HT-29 (cell line): ENCODE results near the gene GRM8. TPM values are rescaled to one million over a fixed set of nuclear protein-coding genes. Genes with fewer than 3 reads are reported as not detected.

Experiments
- DNase-seq: peaks from one replicate; pipeline ENCODE4 v3.0.0-alpha.2; 2015; ENCODE audit warnings: low spot score
- total RNA-seq: library from RNA; depleted of rRNA; stranded (reverse); fragments of >200 nt; shearing (Covaris generic); gene quantifications from 2 replicates; pipeline ENCODE4 v1.2.3, GENCODE V29; 2014; rRNA removed

GRM8 gene
- total RNA-seq = not detected in 2 replicates

GRCh38 chr7:127252778-127253280, at the start of gene GRM8:
GRM8 (minus strand) TSS chr7:127252941.
- DNase-seq = no peak

GRCh38 chr7:127290801-127291361, 38.1 kb upstream of the GRM8 start:
- no peak for DNase-seq

- no peak for DNase-seq
Observed at GRCh38 chr7:127290116-127290655, 37.4 kb upstream of the GRM8 start.

DNA sequence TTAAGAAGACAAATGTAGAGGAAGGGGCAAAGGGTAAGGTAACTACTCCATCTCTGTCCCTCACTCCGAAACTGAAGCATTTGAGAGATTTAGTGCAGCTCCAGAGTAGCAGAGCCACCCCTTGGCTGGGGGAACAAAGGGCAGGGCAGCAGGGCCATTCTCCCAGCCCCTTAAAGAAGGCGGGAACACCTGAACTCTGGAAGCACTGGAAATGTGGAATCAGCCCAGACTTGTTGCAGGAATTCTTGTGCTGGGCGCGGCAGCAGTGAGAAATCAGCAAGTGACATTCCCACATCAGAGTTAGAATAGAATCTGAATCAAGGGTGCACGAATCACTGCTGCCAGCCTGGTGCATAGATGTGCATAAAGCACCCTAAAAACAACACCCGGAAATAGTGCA, 34.4 kb upstream of the GRM8 start:
- DNase-seq = no peak

GRCh38 chr7:127270093-127270492, 17.4 kb upstream of the GRM8 start:
- DNase-seq = no peak

GRCh38 chr7:127266047-127266446, 13.3 kb upstream of the GRM8 start:
- no peak for DNase-seq

DNA sequence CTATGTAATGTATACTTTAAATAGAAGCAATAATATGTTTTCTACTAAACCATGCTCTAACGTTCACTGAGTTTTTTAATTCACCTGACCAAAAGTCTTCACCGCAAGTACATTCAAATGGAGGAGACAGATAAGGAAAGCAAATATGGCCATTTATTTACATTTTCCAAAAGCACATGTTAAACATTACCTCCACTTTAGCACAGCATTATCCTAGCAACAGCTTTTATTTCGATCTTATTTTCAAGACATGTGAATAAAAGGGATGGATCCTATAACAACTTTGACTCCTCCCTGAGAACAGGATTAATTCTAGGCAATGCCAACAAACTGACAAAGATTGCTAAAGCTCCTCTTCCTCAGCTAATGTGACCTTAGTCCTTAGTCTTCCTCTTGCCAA, 11.5 kb upstream of the GRM8 start:
- no peak for DNase-seq

GRCh38 chr7:127258111-127258510, 5.4 kb upstream of the GRM8 start:
- DNase-seq = no peak

- DNase-seq = no peak
Observed at GRCh38 chr7:127257086-127257485, 4.3 kb upstream of the GRM8 start.

DNA sequence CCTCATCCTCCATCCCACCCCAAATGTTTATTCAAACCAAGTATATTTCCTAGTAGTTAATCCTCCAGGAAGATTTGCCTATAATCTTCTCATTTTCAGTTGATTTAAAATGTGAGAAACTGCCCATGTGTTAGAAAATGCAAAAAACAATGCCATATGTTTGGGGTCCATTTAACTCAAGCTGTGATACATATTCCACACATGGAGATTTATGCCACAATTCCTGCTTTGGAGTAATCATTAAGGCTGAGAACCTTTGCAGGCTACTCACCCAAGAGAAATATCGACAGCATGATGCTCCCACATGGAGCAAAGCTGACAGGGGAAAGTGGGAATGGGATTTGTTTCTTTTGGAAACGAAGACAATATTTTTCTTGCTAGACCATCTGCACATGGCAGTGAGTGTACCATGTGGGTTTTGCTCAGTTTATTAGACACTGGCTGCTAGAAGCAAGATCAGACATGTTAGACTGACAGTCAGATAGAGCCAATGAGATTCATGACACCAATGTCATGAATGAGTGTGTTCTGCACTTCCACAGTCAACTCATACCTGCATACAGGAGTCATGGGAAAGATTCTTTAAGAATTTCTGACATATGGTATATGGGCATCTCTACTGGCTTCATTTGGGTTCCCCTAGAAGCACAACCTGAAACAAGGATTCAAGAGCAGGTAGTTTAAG, 3.4 kb upstream of the GRM8 start:
- no peak for DNase-seq

- no peak for DNase-seq
Observed at GRCh38 chr7:127254163-127254684, 1.5 kb upstream of the GRM8 start.

GRCh38 chr7:127253281-127254162, 781 bp upstream of the GRM8 start:
- DNase-seq = peak; percentile 52

DNA sequence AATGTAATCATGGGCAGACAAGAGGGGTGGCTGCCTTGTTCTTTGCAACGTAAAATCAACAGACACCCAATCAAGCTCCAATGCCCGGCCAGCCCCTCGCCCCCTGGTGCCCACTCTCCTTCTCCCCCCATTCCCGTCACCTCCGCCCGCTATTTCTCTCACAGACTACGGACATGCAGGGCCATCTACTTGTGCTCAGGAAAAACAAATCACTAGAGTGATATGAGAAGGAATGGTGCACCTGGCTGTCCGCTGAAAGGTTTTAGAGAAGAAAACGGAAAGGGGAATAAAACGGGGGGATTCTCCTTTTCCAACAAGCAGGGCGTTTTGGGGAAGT, 396 bp downstream of the GRM8 start:
- DNase-seq = no peak

DNA sequence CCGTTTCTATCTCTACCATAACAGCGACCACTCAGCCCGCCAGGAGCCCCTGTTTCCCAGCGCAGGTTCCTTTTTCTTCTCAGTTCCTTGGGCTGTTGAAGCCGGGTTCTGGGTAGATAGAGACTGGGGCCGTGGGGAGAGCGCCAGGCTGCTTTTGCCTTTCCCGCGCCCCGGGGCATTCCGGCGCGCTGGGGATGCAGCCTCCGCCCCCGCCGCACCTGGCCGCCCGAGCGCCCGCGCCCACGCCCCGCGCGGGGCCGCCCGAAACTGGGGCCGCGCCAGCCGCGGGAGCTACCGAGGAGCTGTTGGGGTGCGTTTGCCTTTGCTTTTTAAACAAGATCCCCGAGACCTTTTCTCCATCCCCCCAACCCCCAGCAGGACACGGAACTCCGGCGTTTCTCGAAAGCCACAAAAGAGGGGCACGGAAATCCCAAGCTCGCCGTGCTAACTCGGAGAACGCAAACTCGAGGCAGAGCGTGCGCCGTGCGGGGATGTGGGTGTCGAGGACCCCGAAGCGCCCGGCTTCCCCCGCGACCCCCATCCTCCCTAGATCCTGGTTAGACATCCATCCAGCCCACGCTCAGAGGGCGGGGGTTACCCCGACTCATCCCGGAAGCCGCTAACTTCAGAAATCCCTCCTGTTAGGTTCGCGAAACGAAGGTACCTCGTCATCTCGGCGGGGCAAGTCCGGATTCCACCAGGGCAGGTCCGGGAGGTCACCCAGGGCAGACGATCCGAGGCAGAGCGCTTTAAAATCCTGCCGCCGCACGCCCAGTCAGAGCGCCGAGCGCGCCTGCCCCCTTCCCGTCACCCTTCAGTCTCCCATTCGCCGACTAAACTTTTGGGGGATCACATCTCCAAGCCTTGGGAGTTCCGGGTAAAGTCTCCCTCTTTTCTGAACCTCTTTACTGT, 1.0 kb downstream of the GRM8 start:
- DNase-seq = no peak

DNA sequence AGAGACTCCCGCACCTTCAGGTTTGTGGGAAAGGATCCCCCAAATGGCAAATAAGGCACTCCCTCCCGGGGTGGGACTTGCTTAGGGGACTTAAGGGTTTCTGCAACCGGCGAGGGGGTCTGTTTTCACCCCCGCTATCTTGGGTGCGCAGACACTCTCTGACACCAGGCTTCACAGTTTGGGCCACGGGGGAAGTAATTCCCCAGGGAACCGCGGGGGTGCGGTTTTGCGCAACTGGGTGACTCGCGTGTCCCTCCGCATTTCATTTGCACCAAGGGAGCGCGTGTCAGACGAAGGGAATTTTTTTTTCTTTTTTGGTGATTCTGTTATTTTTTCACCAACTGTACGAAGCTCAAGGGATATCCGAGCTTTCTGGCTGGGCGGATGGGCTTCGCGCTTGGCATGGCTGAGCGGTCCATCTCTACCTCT, 1.7 kb downstream of the GRM8 start:
- DNase-seq = no peak

DNA sequence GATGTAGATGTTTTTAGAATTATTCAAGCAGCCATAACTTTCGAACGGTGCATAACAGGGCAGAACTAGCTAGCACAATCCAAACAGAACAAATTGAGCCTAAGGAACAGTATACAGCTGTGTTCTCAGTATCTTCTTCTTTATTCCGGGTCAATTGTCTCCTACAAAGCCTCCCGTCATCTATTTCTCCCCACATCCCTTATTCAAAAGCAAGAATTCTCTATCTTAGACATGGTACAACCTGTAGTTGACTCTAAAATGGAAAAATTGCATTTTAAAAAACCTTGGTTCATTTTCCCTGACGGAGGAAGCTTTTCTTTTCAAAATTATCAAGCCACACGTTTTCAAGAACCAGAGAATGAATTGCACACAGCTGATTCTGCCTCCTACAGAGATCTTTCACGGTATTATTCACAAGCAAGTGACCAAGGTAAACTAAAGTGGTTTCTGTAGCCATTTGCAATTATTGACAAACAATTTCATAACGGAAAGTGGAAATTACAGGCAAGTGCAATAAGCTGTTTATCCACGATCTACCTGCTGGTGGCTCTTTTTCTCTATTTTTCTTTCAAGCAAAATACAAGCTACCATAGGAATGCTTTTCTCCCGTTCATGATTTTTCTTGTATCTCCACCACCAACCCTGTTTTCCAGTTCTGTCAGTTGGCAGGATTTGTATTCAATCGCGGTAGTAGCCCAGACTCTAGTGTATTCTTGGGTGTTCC, 2.3 kb downstream of the GRM8 start:
- no peak for DNase-seq

- DNase-seq = no peak
Observed at GRCh38 chr7:127245607-127246006, 7.1 kb downstream of the GRM8 start.

- DNase-seq = no peak
Observed at GRCh38 chr7:127245002-127245401, 7.7 kb downstream of the GRM8 start.

DNA sequence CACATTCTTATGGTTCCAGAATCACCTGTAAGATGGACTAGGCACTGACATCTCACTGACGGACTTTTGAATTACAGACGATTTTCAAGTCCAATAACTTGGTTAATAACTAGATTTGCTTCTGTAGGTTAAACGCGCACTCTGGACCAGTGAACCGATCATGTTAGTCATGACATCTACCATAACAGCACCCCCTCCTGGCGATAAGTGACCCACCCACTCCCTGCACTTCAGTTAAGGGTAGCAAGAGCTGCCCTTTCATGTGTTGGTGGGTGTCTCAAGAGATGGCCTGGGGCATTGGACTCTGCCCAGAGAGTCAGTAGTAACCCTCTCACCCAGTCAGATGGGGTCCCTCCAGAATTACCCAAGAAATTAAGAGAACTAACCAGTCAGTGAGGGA, 12.9 kb downstream of the GRM8 start:
- no peak for DNase-seq

DNA sequence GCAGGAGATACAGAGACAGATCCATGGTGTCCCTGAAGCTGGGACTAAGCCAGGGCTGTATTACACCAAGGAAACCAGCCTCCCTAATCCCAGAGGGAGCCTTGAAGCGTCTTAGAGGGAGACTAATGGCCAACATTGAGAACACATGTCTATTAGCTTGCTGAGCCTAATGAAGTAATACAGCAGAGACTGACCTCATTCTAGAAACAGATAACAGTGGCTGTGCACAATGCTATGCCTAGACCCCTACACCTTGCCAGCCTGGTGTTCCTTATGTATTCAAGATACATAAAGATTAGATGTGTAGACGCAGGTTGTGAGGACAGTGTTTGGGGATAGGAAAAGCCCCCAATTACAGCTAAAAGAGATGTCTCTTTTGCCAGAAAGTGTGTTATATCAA, 19.1 kb downstream of the GRM8 start:
- DNase-seq = no peak
